Testis (tissue), 2 donors: ENCODE results near the gene HEPACAM2.

Experiments
- POLR2A ChIP-seq: fragments of 450-650 bp; IDR thresholded peaks from one replicate; pipeline ENCODE4 v1.6.1; 2017; ENCODE audit warnings: antibody characterized with exemption, mild to moderate bottlenecking, moderate library complexity
- TF ChIP-seq, protein P1 (sequence below), 3 experiments: fragments of 450-650 bp in 2 of 3; fragments of 200-600 bp in 1 of 3; sonication (generic) in 1 of 3; IDR thresholded peaks; one replicate each; pipeline ENCODE4 v1.5.1; 2016 to 2019; ENCODE audit warnings: antibody characterized with exemption in 3 of 3, mild to moderate bottlenecking in 2 of 3, moderate library complexity in 1 of 3

DNA sequence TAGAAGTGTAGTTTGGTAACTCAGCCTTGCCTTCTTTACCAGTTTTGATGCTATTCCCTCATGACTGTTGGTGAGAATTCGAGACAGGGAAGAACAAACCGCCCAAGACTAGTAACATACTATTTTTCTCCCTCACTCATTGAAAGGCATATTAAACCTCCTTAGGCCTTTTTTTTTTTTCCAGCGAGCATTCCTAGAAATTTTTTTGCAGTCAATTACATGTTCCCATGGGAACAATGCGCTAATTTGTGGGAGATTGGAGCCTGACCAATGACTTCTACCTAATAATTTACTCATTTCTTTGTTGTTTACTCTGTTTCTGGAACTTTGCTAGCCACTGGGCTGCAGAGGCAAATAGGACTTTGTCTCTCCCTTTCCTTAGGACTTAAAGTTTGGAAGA, 11.9 kb upstream of the HEPACAM2 start:
- TF ChIP-seq, protein P1, sequence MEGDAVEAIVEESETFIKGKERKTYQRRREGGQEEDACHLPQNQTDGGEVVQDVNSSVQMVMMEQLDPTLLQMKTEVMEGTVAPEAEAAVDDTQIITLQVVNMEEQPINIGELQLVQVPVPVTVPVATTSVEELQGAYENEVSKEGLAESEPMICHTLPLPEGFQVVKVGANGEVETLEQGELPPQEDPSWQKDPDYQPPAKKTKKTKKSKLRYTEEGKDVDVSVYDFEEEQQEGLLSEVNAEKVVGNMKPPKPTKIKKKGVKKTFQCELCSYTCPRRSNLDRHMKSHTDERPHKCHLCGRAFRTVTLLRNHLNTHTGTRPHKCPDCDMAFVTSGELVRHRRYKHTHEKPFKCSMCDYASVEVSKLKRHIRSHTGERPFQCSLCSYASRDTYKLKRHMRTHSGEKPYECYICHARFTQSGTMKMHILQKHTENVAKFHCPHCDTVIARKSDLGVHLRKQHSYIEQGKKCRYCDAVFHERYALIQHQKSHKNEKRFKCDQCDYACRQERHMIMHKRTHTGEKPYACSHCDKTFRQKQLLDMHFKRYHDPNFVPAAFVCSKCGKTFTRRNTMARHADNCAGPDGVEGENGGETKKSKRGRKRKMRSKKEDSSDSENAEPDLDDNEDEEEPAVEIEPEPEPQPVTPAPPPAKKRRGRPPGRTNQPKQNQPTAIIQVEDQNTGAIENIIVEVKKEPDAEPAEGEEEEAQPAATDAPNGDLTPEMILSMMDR (IDR thresholded peaks at IDR 0.05) = no peak
- TF ChIP-seq POLR2A = no peak
